Erythroblast (primary cell): ENCODE measurements around the gene IGF2.

Experiments used
- DNase-seq, 2 experiments: peaks; one replicate each; lab custom pipeline; 2025; lab: John Stamatoyannopoulos, UW
- GATA1 ChIP-seq: IDR thresholded peaks from 2 replicates; pipeline ENCODE4 v1.6.1; 2011; ENCODE audit warnings: low read depth, mild to moderate bottlenecking, control low read depth, low read length, moderate library complexity
- POLR2A ChIP-seq: IDR thresholded peaks from 2 replicates; pipeline ENCODE4 v1.6.1; 2011; ENCODE audit warnings: mild to moderate bottlenecking, low read length

The IGF2 gene

GRCh38 chr11:2123628-2123960, 15.6 kb downstream of the IGF2 start:
- TF ChIP-seq POLR2A (no peak), GATA1 (no peak)

DNA sequence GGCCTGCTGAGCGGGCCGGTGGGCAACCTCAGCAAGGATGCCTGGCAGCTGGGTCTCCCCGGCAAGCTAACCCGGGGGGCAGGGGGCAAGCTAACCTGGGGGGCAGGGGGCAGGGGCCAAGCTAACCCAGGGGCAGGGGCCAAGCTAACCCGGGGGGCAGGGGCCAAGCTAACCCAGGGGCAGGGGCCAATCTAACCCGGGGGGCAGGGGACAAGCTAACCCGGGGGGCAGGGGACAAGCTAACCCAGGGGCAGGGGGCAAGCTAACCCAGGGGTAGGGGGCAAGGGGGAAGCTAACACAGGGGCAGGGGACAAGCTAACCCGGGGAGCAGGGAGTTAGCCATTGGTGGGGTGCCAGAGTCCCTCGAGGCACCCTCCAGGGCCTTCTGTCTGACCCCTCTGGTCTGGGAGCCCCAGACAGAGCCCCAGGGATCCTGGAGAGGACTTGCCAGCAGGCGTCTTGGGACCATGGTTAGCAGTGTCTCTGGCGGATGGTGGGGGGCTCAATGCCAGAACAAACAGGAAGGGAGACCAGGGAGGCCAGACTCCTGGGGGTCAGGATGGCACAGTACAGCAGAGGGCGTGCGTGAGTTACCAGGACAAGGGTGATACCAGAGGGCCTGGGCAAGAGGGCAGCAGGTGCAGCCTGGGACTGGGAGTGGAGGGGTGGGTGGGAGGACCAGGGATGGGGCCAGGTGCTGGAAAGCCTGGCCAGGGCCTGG, 16.1 kb downstream of the IGF2 start:
- DNase-seq: no peak
- TF ChIP-seq POLR2A (no peak), GATA1 (no peak)

More at GRCh38 chr11:2123628-2123960, 15.6 kb downstream of the IGF2 start:
- DNase-seq: no peak

DNA sequence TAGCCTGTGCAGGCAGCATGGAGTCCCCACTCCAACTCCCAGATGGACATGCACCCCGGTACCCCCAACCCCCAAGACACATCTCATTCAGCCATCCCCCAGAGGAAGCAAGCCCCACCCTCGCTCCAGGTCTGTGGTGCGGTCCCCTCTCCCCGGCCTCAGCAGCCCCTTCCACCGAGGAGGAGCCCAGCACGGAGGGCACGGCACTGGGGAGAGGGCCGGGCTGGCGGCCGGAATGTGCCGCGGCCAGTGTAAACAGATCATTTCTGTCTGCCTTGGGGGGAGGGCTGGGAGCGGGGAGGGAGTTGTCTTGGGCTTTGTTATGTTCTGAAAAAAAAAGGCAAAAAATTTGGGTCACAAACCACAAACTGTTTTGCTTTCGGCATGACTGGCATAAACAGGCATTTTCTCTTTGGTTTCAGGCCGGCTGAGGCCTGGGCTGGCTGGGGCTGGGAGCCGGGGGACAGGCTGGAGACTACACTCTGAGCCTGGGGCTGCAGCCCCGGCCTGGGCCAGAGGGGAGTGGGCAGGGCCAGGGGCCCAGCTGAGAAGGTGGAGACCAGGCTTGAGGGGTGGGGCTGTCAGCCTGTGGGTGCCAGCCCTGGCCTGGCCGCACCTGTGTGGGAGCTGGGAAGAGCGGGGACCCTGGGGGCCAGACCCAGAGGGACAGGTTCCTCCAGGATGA, 16.8 kb downstream of the IGF2 start:
- DNase-seq: no peak
- TF ChIP-seq POLR2A (no peak), GATA1 (no peak)

DNA sequence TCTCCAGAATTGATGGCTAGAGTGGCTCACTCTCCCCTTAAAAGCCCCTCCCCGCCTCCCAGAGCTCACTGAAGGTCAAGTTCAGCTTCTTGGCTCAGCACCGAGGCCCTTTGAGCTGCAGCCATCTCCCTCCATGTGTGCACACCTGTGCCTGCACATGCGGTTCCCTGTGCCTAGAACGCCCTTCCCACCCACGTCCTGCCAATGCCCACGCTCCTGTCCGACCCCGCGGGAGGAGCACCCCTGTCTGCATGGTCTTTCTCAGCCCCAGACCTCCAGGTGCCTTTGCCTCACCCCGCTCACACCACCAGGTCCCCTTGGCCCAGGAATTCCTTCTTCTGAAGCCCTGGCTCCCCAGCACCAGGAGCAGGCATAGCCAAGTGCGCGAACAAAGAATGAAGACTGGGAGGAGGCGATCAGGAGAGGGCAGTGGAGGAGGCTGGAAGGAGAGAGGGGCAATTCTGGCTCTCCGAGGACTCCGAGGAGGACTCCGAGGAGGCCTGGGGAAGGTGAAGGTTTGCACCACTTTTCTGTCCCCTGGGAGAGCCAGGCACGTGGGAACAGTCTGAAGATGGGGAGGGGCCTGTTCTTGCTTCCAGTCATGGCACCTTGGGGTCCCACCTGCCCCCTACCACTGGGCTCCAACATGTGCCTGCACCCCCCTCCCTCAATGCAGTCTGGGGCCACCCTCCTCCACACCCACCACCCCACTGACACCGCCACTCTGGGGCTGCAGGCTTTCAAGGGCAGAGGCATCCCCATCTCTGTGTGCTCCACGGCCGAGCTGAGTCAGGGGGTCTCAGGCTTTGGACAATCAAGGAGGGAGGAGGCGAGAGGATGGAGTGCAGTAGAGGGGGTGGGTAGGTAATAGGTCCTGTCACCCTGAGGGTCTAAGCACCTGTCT, 17.7 kb downstream of the IGF2 start:
- TF ChIP-seq POLR2A (no peak), GATA1 (no peak)
- DNase-seq: no peak

GRCh38 chr11:2120359-2121100, 18.7 kb downstream of the IGF2 start:
- TF ChIP-seq GATA1 (no peak), POLR2A (no peak)
- no peak for DNase-seq

GRCh38 chr11:2118677-2119076, 20.5 kb downstream of the IGF2 start:
- TF ChIP-seq POLR2A (no peak), GATA1 (no peak)
- no peak for DNase-seq

DNA sequence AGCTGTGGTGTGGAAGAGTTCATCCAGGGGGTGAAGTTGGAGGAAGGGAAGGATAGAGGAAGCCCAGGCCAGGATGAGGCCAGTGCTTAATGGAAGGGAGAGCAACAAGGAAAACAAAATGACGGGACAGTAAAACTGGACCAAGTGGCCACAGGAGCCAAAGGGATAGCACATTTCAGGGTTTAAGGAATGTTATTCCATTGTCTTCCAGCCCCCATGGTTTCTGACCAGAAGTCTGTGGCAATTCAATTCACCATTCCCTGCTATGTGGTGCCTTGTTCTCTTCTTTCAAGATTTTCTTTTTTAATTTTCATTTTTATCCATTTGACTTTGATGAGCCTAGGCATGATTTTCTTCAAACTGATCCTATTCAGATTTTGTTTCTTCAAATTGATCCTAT, 22.5 kb downstream of the IGF2 start:
- TF ChIP-seq POLR2A: no peak
- TF ChIP-seq GATA1: no peak
- DNase-seq: no peak

GRCh38 chr11:2115308-2115707, 23.9 kb downstream of the IGF2 start:
- DNase-seq: no peak
- no peak for TF ChIP-seq POLR2A
- no peak for TF ChIP-seq GATA1

DNA sequence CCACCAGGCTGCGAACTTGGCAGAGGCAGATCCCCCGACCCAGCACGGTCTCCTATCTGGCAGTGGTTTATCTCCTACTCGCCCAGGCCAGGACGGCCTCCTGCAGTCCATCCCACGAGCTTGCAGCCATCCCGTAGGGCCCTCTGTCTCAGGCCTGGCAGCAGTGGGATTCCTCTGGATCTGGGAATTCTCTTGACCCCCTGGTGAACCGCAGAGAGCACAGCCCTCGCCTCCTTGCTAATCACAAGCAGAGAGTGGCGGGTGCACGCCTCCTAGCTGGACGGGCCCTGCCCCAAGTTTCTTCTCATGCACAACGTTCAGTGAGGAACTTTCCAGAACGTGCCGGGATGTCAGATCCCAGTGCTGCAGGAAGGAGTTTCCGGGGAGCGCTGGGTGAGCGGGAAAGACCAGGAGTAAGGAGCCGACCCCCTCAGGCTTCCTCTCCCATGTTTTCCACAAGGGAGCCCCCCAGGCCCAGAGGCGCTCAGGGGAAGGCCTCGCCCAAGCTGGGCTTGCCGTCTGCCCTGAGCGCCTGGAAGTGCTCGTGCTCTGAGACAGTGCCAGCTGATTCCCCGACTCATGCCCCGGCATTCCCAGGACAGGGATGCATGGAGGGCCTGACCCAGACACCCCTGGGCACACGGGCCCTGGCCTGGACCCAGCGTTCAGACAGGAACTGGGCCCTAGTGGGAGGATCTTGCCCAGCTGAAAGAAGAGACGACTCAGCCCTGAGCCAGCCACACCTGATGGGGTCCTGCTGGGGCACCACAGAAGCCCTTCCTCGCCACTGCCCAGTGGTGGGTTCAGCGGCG, 24.6 kb downstream of the IGF2 start:
- TF ChIP-seq POLR2A: no peak
- no peak for TF ChIP-seq GATA1

DNA sequence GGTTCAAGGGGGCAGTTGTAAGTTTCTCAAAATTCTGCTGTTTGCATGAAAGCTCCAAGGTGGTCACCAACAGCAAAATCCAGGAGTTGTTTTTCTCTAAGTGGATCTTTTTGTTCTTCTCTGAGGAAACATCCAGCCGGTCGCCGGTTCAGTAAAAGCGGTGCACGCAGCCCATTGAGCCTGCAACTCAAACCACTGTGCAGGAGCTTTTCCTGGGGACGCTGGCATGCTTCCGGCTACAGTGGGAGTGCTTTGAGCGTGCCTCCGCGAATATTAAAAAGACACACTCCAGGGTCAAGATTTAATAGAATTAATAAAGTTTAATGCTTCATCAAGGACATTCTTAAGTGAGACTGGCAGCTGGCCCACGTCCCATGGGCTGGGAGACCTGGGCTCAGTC, 25.4 kb downstream of the IGF2 start:
- TF ChIP-seq POLR2A (no peak), GATA1 (no peak)
- no peak for DNase-seq

More for the DNA sequence above, 24.6 kb downstream of the IGF2 start:
- no peak for DNase-seq

DNA sequence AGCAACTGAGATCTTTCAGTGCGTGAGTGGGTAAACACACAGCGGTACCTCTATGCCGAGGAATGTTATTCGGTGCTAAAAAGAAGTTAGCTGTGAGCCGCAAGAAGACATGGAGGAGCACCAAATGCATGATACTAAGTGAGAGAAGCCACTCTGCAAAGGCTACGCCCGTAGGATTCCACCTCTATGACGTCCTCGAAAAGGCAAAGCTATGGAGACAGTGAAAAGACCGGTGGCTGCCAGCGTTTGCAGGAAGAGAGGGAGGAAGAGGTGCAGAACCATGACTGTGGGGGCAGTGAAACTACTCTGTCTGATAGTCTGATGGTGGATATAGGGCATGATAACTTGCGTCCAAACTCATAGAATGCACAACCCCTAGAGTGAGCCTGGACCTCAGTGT, 28.7 kb downstream of the IGF2 start:
- no peak for DNase-seq
- TF ChIP-seq POLR2A (no peak), GATA1 (no peak)

DNA sequence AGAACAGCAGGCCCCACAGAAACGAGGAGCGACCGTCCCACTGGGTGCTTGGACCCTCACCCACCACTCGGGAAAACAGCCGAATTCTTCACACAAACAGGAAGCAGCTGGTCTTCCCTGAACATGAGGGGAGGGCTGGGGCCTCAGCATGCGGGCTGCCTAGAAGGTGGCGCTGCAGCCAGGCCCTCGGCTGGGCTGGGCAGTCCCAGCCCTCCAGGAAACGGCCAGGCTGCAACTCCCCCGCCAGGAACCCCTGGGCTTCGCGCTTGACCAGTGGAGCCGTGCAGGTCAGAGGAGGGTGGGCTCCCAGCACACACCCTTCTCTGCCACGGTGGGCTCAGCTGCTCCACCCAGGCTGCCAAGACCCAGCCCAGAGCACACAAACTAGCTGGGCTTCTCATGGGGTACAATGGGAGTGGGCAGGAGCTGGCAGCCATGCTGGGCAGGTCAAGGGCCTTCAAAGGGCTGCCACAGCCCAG, 29.6 kb downstream of the IGF2 start:
- no peak for DNase-seq
- TF ChIP-seq GATA1: no peak
- TF ChIP-seq POLR2A: no peak
